ENCODE data around the gene SMARCA2. TPM values are rescaled to one million over a fixed set of nuclear protein-coding genes. Genes with fewer than 3 reads are reported as not detected.

Gene SMARCA2
- total RNA-seq, 1 donor from 2014 or later, result 91.4 TPM

DNA sequence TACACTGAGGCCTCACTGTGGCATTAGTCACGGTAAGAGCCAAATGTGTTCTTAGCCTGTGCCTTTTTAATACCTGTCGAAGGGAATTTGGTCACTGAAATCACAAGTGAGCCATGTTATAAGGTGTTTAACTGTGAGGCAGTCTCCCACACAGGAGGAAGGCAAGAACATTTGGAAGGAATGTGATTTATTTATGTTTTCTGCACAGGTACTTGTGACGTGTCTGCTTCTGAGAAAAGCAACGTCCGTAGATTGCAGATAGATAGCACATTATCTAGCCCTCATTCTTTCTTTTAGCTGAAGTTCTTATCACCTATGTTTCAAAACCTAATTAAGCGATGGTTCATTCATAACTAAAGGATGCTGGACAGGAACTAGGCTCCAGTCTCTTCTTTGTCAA, 19.0 kb upstream of the SMARCA2 start:
- Mint-ChIP-seq H3K9me3 (no peaks in the 10 kb centered on the region), H3K4me3 (no peak overlapping the region), H3K27ac (no peak overlapping the region), H3K4me1 (no peaks in the 10 kb centered on the region), H3K27me3 (peaks cover 35% of the 10 kb centered on the region), H3K36me3 (ENCODE audit: low read depth) (no peaks in the 10 kb centered on the region)
- intact Hi-C loops (cut with micrococcal nuclease), result no loop called here
- no peak for DNase-seq

DNA sequence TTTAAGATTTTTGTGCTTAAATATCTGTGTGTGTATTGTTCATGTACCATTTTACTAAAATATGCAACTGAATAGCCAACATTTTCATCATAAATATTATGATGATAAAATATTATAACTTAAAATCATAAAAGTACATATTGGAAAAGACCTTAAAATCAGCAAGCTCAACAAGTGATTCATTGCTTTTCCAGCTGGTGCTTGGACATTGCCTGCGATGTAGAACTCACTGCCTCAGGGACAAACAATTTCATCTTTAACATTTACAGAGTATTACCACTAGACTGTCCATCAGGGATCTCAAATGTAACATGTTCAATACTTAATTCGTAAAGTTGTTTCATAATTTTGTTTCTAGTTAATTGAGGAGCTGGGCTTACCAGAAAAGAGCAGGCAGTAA, 17.5 kb upstream of the SMARCA2 start:
- Mint-ChIP-seq H3K27ac (no peak overlapping the region), H3K9me3 (no peaks in the 10 kb centered on the region), H3K36me3 (ENCODE audit: low read depth) (no peaks in the 10 kb centered on the region), H3K4me1 (no peaks in the 10 kb centered on the region), H3K27me3 (peaks cover 34% of the 10 kb centered on the region), H3K4me3 (no peak overlapping the region)
- intact Hi-C loops (cut with micrococcal nuclease), result no loop called here
- DNase-seq, result no peak

DNA sequence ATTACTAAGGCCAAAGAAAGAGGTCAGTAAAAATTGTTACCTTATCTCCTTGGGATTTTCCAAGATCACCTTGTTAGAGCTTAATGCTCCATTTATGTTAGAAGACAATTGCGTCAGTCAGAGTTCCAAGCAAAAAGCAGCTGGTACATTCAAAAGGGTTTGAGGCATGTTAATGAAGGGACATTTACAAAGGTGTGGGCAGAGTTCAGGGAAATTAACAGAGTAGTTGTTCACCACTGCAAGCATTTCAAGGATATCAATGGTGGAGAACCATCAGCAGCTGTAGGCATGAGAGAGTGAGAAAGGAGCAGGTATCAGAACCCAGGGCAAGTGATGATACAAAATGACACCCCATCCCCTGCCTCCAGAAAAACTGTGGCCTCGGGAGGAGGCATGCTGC, 17.0 kb upstream of the SMARCA2 start:
- H3K27me3 Mint-ChIP-seq, result peaks cover 34% of the 10 kb centered on the region
- no peak overlapping the region for H3K27ac Mint-ChIP-seq
- no peaks in the 10 kb centered on the region for H3K9me3 Mint-ChIP-seq
- no peak for DNase-seq
- no peaks in the 10 kb centered on the region for H3K4me1 Mint-ChIP-seq
- intact Hi-C loops (cut with micrococcal nuclease), result no loop called here
- no peak overlapping the region for H3K4me3 Mint-ChIP-seq
- no peaks in the 10 kb centered on the region for H3K36me3 Mint-ChIP-seq (ENCODE audit: low read depth)

GRCh38 chr9:2000314-2000713, 14.8 kb upstream of the SMARCA2 start:
- no peak overlapping the region for H3K4me3 Mint-ChIP-seq
- peaks cover 35% of the 10 kb centered on the region for H3K27me3 Mint-ChIP-seq
- H3K27ac Mint-ChIP-seq, result no peak overlapping the region
- intact Hi-C loops (cut with micrococcal nuclease), result no loop called here
- H3K9me3 Mint-ChIP-seq, result no peaks in the 10 kb centered on the region
- no peaks in the 10 kb centered on the region for H3K36me3 Mint-ChIP-seq (ENCODE audit: low read depth)
- no peak for DNase-seq
- peaks cover 4% of the 10 kb centered on the region for H3K4me1 Mint-ChIP-seq

DNA sequence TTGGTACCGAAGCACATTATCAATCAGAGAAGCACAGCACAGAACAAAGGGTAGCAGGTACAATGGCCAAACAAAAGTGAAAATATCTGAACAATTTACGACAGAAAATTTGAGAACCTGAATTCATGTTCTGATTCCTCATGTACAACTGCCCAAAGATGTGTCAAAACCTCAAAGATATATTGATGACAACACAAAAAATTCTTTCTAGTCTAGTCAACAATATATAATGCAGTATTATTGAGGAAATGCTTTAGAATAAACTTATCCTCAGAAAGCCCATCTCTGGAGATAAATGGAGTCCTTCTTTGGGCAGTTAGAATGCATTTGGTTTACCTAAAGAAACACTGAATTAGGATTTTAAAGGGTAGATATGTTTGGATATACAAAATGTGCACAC, 6.8 kb upstream of the SMARCA2 start:
- H3K27ac Mint-ChIP-seq, result no peak overlapping the region
- peaks cover 18% of the 10 kb centered on the region for H3K4me1 Mint-ChIP-seq
- intact Hi-C loops (cut with micrococcal nuclease), result no loop called here
- H3K9me3 Mint-ChIP-seq, result no peaks in the 10 kb centered on the region
- H3K27me3 Mint-ChIP-seq, result peaks cover 28% of the 10 kb centered on the region
- no peak overlapping the region for H3K4me3 Mint-ChIP-seq
- H3K36me3 Mint-ChIP-seq (ENCODE audit: low read depth), result no peaks in the 10 kb centered on the region
- DNase-seq, result no peak

DNA sequence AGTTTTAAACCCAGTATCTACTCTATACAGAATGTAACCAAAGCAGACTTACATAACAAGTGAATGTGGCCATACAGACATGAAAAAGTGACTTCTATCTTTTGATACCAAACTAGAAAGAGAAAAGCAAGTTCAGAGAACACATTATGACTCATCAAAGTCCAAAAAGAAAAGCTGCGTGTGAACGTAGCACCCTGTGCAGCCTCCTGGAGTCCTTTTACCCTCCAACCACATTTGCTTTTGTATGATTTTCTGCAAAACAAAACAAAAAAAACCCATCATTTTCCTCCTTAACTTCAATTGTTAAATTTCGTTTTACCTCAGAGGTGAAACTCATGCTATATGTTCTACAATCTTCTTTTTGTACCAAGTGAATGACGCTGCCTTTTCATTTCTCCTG, 2.8 kb upstream of the SMARCA2 start:
- no peak overlapping the region for H3K4me3 Mint-ChIP-seq
- H3K4me1 Mint-ChIP-seq, result peaks cover 24% of the 10 kb centered on the region
- peak; percentile 78 for DNase-seq
- H3K27me3 Mint-ChIP-seq, result peaks cover 18% of the 10 kb centered on the region
- no peaks in the 10 kb centered on the region for H3K9me3 Mint-ChIP-seq
- H3K36me3 Mint-ChIP-seq (ENCODE audit: low read depth), result peaks cover under 1% of the 10 kb centered on the region
- peak overlapping the region; percentile 49 for H3K27ac Mint-ChIP-seq
- intact Hi-C loops (cut with micrococcal nuclease), result loop anchor here (1.0 to 10.0 kb wide), 6 partner anchors 14 to 1738 kb away; partner anchors contain the start of genes KANK1 and VLDLR

GRCh38 chr9:2013743-2014475, 1.2 kb upstream of the SMARCA2 start:
- Mint-ChIP-seq H3K4me3 (peak overlapping the region; percentile 98), H3K27ac (no peak overlapping the region), H3K27me3 (peaks cover 11% of the 10 kb centered on the region), H3K36me3 (ENCODE audit: low read depth) (peaks cover 2% of the 10 kb centered on the region), H3K4me1 (peaks cover 36% of the 10 kb centered on the region), H3K9me3 (no peaks in the 10 kb centered on the region)
- intact Hi-C loops (cut with micrococcal nuclease), result loop anchor here (2.0 to 10.0 kb wide), 5 partner anchors 13 to 1739 kb away; partner anchors contain the start of genes KANK1 and VLDLR
- DNase-seq, result peak; percentile 55

- Mint-ChIP-seq H3K27me3 (peaks cover 8% of the 10 kb centered on the region), H3K4me1 (peaks cover 48% of the 10 kb centered on the region)
- intact Hi-C loops (cut with micrococcal nuclease), result loop anchor here (1.0 to 10.0 kb wide), 8 partner anchors 8 to 1741 kb away; partner anchors contain the start of genes KANK1, PUM3 and VLDLR
These were observed 647 bp downstream of the SMARCA2 start for GRCh38 chr9:2015581-2016407.

DNA sequence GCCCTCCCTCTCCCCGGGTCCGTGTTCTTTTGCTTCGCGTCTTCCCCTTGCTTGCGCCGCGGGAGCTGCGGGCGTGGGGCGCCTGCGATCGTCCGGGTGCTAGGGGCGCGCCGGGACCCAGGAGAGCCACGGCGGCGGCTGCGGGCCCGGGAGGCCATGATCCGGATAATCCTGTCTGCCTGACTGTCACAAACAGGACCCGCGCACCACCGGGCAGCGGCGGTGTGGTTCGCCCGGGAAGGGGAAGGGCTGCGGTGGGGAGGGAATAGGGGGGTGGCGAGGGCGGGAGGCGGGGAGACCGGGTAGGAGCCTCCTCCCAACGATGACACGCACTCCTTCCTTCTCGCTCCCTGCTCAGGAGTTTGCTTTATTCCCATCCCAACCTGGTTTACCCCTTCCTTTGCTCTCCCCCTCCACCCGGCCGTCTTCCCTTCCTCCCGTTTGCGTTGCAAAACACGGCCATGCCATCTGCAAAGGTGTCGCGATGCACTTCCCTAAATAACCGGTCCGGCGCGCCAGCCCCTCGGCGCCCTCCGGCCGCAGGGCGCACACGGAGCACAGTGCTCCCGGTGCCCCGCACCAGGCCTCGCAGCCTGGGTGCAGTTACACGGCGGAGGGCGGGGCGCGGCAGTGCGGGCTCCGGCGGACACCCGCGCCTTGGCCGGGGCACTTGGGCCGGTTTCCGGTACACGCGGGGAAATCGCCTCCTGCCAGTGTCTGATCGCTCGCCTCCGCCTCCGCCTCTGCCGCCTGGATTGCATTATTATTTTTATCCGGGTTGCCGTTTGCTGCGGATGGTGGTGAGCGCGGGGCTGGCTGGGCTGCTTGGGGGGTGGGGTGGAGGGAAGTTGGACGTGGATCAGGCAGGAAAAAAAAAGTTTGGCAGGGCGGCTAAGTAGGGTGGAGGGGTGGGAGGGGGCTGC, 1.5 kb downstream of the SMARCA2 start:
- H3K4me3 Mint-ChIP-seq, result peak overlapping the region; percentile 98

More at GRCh38 chr9:2015581-2016407, 647 bp downstream of the SMARCA2 start:
- H3K9me3 Mint-ChIP-seq, result no peaks in the 10 kb centered on the region
- DNase-seq, result peak; percentile 87
- peak overlapping the region; percentile 98 for H3K4me3 Mint-ChIP-seq
- H3K36me3 Mint-ChIP-seq (ENCODE audit: low read depth), result peaks cover 2% of the 10 kb centered on the region
- H3K27ac Mint-ChIP-seq, result peak overlapping the region; percentile 97

DNA sequence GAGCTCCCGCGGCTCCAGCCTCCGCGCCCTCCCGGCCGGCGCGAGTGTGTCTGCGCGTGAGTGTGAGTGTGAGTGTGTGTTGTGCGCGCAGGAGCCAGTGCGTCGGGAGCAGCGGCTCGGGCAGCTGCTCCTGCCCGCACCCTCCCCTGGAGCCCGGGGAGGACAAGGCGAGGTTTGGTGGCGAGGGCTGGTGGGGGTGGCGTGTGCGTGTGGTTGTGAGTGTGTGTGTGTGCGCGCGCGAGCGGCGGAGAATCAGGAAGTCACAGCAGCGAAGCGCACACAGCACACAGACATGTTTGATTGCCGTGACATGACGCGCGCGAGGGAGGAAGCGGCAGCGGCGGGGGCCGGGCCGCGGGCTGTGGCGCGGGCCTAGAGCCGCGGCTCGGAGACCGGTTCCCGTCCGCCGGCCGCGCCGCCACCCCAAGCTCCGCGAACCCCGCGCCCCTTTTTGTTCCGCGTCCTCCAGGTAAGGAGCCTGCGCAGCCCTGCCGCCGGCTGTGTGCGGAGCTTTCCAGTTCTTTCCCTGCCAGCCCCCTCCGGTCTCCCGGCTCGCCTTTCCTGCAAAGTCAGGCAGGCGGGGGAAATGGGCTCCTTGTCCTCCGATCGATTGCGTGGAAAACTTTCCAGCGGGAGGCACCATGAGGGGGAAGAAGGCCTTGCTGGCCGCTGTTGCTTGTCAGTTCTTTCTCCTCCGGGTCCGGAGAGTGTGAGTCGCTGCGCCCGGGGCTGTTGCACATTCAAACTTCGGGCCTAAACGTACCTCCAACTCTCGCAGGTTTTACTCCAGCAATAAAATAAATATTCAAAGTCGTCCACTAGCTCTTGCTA, 2.4 kb downstream of the SMARCA2 start:
- Mint-ChIP-seq H3K4me3 (peak overlapping the region; percentile 98), H3K27me3 (no peaks in the 10 kb centered on the region), H3K9me3 (no peaks in the 10 kb centered on the region), H3K4me1 (peaks cover 57% of the 10 kb centered on the region), H3K36me3 (ENCODE audit: low read depth) (peaks cover 5% of the 10 kb centered on the region), H3K27ac (peak overlapping the region; percentile 97)
- intact Hi-C loops (cut with micrococcal nuclease), result loop anchor here (2.0 to 10.0 kb wide), 6 partner anchors 69 to 1743 kb away; partner anchors contain the start of genes KANK1 and VLDLR
- peak; percentile 94 for DNase-seq

More for the DNA sequence above, 1.5 kb downstream of the SMARCA2 start:
- Mint-ChIP-seq H3K4me1 (peaks cover 55% of the 10 kb centered on the region), H3K36me3 (ENCODE audit: low read depth) (peaks cover 2% of the 10 kb centered on the region), H3K9me3 (no peaks in the 10 kb centered on the region), H3K27me3 (no peaks in the 10 kb centered on the region), H3K27ac (peak overlapping the region; percentile 97)
- intact Hi-C loops (cut with micrococcal nuclease), result loop anchor here (5.0 to 10.0 kb wide), 5 partner anchors 141 to 1742 kb away; partner anchors contain the start of genes KANK1 and VLDLR
- DNase-seq, result peak; percentile 90

GRCh38 chr9:2018162-2018643, 3.1 kb downstream of the SMARCA2 start:
- H3K36me3 Mint-ChIP-seq (ENCODE audit: low read depth), result peaks cover 5% of the 10 kb centered on the region
- H3K4me1 Mint-ChIP-seq, result peaks cover 59% of the 10 kb centered on the region
- H3K27me3 Mint-ChIP-seq, result no peaks in the 10 kb centered on the region
- intact Hi-C loops (cut with micrococcal nuclease), result loop anchor here (2.0 to 10.0 kb wide), 6 partner anchors 69 to 1743 kb away; partner anchors contain the start of genes KANK1 and VLDLR
- peak overlapping the region; percentile 97 for H3K27ac Mint-ChIP-seq
- DNase-seq, result no peak
- H3K4me3 Mint-ChIP-seq, result peak overlapping the region; percentile 98
- no peaks in the 10 kb centered on the region for H3K9me3 Mint-ChIP-seq

Data from activated CD4-positive, alpha-beta T cell treated with anti-CD3 and anti-CD28 coated beads, Interleukin-2, amount 10 ng/mL, durations not matched to agents 24 days and 14 days (primary cell).